DMS153 (cell line): Measurements from ENCODE around the gene OPHN1.
"Not testable (repeated sequence)": the region's sequence is repeated elsewhere in the genome, so short reads cannot be mapped to it uniquely, and the experiment has no call there.

Experiments
- DNase-seq: peaks from one replicate; lab custom pipeline; 2025; lab: John Stamatoyannopoulos, UW

OPHN1 gene

DNA sequence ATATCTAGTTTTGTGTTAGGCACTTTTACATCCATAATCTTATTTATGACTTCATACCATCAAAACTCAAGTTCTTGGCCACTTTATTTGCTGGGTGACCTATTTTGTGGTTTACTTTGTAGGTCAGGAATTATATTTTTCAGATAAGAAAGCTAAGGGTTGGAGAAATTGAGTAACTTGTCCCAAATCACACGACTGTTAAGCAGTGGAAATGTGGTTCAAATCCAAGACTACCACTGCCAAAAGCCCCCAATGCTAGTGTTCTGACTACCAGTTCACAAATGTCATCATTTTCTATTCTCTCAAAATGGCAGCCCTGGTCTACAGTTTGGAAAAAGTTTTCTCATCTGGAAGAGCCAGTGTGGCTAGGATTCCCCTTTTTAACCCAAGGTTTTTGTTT is 74.6 kb downstream of the OPHN1 start:
- DNase-seq: no peak

DNA sequence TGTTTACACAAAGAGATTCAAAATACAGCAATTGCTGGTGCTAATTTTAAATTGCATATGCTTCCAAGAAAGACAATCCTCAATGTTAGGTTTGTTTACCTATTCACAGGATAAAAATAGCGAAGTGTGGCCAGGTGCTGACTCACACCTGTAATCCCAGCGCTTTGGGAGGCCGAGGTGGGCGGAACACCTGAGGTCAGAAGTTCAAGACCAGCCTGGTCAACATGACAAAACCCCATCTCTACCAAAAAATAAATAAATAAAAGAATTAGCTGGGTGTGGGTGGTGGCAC is 77.7 kb downstream of the OPHN1 start:
- no peak for DNase-seq

DNA sequence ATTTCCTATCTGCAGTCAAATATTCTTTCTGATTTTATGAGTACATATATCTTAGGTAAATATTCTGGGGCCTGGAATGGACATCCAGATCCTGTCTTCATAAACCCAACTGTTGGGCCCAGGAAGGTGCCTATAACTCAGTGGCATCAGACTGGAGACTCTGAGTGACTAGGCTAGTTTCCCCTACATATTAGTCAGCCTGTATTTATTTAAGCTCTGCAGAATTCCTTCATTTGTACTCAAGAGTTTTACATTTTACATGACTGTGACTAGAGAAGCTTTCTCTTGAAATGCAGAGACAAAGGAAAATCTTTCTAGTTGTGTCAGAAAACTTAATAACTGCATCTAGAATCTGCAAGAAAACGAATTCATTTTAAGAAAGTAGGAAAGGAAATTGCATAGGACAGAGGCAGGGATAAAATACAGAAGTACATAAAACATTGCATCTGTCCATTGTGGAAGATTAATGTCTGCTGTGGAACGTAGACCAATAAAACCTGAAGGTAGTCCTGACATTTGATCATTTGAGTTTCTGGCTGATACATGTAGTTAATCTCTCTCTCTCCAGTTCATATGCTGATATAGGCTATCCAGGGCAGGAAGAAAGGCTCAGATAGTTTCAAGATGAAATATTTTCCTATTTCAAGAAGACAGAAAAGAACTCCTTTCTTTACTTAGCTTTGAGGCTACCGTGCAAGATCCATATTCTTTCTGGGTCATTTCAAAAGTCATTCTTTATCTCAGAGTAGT is 78.2 kb downstream of the OPHN1 start:
- DNase-seq: no peak

DNA sequence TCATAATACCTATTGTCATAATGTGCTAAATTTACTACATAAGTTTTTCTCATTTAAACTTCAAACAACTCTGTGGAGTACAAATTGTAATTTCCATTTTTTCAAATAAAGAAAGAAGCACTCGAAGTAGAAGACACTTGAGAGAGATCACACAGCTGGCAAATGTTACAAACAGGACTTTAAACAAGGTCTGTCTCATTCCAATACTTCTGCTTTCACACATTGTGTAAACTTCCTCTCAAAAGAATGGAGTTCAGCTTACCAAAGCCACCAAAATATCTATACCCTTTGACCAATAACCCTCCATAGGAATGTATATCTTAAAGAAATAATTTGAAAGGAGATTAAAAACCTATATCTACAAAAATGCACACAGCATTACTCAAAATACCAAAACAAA is 88.3 kb downstream of the OPHN1 start:
- no peak for DNase-seq

DNA sequence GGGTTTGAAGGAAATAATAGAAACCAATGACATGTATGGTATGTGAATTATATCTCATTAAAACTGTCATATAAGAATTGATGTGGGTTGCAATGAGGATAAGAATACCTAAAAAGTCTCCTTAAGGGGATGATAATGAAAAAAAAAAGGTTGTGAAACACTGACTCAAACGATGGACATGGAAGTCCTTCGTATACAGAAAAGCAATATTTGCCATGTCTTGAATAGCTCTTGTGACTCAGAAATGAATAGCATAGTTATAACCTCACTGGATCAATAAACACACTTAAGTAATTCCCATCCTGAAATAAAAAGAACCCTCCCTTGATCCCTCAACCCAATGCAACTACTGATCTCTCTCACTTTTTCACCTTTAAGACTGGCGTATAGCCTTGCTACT is 89.7 kb downstream of the OPHN1 start:
- DNase-seq: no peak

DNA sequence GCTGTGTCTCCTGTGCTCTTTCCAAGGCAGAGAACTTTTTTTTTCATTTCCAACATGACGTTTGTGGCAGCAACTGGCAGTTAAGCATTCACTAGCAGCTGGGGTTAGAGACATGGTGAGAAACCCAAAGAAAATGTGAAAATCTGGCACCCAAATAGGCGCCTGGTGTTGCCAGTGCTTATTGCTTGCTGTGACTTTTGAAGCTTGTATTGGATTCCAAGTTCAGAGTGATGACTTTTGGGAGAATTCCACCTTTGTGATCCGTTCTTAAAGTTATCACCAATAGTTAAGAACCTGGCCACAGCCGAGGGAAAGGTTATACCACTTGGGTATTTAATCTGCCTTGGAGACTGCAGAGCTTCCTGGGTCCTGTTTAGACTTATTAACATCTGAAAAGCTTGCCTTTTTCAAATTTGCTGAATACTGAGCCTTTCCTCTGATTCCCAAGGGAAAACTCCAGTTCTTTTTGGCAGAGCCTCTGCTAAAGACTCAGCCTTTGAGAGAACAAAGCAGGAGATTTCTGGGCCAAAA is 101.0 kb downstream of the OPHN1 start:
- DNase-seq: no peak

DNA sequence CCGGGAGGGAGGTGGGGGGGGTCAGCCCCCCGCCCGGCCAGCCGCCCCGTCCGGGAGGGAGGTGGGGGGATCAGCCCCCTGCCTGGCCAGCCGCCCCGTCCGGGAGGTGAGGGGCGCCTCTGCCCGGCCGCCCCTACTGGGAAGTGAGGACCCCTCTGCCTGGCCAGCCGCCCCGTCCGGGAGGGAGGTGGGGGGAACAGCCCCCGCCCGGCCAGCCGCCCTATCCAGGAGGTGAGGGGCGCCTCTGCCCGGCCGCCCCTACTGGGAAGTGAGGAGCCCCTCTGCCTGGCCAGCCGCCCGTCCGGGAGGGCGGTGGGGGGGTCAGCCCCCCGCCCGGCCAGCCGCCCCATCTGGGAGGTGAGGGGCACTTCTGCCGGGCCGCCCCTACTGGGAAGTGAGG is 106.5 kb downstream of the OPHN1 start:
- DNase-seq: not testable (repeated sequence)

DNA sequence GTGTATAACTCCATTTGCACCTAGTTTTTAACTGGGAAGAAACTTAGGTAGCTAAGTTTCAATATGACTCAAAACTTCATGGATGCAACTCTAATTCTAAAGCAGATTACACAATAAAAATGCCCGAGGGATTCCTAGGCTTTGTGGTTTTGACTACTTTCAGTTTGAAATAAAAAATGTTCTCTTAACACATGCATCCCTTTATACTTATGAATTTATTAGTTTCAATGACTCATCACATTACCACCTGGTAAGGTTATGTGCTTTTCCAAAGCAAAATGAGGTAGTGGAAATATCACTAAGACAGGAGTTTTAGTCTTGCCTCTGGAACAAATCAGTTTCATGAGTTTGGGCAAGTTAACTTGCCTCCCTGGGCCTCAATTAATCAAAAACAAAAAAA is 125.5 kb downstream of the OPHN1 start:
- DNase-seq: no peak

DNA sequence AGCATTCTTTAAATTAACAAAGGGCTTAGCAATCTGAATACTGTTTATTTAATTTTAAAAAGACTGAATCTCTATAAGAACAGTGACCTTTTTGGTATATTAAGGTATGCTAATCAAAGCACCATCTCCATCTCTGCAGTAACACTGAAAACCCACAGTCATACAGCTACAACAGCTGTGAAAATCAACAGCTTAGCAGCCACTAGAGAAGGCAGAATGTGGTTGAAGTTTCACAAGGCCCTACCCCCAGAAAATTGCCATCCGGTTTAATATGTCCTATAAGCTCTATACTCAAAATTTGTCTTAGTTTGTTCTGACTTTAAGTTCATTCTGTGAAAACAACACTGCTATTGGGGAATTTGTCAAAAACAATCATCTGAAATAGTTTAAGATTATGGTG is 128.7 kb downstream of the OPHN1 start:
- no peak for DNase-seq

DNA sequence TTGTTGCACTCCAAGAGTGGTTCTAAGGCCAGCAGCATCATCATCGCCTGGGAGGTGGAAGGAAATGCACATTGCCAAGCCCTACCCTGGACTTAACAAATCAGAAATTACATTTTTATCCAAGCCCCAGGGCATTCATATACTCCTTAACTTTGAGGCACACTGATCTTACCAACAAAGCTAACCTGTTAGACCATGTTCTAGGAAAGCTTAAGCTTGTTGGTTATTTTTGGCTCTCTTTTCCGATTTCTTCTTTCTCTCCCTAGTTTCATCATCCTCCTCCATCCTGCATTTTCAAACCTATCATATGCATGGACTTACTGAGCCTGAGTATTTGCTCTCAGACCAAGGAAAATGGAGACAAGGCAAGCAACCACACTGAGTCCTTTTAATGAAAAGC is 133.4 kb downstream of the OPHN1 start:
- DNase-seq: no peak

DNA sequence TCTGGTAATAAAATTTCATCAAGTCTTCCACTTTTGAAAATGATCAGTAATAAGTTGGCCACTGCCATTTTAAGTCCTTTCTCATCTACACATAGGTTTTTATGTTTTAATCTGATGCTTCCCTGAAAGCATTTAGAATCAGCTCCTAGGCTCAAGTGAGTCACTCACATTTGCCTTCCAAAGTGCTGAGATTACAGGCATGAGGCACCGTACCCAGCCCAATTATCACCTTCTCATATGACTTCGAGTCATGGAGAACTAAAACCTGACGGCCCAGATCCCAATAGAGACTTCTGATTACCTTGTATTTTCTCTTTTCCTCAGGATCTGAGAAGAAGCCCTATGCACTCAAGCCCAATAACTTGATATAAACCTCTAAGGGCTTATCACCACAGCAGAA is 140.8 kb downstream of the OPHN1 start:
- no peak for DNase-seq

DNA sequence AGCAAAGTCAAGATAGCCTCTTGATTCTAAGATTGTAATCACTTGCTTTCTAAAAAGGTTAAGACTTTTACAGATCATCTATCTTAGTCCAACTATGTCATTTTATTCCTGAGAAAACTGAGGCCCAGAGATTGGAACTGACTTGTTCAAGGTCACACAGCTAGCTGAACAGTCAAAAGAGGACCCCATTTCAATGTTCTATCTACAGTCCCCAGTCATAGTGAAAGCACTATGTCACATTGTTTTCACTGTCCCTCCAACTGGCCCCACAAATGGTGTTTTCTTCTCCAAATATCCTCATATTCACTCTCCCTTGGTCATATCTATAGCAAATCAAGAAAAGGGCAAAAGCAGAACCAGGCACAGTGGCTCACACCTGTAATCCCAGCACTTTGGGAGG is 145.2 kb downstream of the OPHN1 start:
- DNase-seq: no peak

DNA sequence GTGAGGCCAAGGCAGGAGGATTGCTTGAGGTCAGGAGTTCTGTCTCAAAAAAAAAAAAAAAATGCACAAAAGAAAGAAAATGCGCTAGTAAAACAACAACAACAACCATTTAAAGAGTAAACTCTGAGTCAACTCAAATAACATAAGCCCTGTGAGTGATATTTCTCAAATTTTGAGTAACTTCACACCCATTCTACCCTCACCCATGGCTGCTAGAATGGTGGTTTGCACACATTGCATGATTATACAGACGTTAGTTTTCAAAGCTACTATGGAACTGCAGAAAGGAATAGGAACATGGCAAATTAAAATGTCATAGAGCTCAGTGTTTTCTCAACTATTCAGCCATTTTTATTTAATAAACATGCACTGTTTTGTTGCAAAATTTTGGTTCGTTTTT is 145.9 kb downstream of the OPHN1 start:
- DNase-seq: no peak

DNA sequence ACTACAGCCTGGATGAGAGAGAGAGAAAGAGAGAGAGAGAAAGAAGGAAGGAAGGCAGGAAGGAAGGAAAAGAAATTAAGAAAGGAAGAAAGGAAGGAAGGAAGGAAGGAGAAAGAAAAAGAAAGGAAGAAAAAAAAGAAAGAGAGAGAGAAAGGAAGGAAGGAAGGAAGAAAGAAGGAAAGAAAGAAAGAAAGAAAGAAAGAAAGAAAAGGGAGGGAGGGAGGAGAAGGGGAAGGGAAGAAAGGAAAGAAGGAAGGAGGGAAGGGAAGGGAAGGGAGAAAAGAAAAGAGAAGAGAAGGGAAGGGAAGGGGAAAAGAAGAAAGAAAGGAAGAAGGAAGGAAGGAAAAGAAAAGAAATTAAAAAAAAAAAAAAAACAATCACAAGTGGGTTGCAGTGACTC is 146.3 kb downstream of the OPHN1 start:
- no peak for DNase-seq

DNA sequence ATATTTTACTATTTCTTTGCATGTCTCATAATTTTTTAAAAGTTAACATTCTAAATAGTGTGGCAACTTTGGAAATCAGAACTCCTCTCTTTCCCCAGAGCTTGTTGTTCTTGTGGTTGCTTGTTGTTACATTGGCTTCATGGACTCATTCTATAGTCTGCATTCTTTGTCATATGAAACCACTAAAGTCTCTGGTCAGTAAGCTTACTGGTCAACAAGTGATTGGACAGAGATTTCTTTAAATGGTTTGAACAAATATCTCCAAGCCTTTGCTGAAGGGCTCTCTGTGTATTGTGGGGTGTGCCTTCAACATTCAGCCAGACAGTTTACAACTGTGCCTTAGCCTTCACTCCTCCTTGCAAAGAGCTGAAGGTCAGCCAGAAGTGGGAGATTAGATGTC is 147.2 kb downstream of the OPHN1 start:
- no peak for DNase-seq

DNA sequence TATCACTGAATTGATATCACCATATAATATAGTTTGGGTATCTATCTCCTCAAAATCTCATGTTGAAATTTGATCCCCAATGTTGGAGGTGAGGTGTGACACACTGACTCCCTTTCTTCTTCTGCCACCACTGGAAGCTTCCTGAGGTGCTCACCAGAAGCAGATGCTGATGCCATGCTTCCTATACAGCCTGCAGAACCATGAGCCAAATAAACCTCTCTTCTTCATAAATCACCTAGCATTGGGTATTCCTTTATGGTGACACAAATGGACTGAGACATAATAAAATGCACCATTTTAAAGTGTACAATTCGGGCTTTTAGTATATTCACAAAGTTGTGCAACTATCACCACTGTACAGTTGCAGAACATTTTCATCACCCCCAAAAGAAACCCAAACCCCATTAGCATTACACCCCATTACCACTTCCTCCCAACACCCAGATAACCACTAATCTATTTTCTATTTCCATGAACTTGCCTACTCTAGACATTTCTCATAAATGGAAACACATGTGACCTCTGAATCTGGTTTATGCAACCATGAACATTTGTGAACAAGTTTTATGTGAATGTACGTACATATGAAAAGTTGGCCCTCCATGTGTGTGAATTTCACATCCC is 148.9 kb downstream of the OPHN1 start:
- no peak for DNase-seq

DNA sequence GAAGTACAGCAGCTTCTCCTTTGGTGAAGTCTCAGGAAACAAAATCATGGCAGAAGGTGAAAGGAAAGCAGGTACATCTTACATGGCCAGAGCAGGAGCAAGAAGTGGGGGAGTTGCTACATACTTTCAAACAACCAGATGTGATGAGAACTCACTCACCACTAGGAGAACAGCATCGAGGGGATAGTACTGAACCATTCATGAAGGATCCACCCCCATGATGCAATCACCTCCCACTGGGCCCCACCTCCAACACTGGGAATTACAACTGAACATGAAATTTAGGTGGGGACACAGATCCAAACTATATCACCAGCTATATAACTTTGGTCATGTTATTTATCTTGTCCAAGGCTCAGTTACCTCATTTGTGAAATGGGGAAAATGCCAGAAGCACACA is 159.4 kb downstream of the OPHN1 start:
- DNase-seq: no peak

DNA sequence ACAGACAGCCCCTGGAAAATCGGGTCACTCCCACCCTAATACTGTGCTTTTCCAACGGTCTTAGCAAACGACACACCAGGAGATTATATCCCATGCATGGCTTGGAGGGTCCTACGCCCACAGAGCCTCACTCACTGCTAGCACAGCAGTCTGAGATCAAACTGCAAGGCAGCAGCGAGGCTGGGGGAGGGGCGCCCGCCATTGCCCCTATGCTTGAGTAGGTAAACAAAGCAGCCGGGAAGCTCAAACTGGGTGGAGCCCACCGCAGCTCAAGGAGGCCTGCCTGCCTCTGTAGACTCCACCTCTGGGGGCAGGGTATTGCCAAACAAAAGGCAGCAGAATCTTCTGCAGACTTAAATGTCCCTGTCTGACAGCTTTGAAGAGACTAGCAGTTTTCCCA is 168.5 kb downstream of the OPHN1 start:
- not testable (repeated sequence) for DNase-seq

DNA sequence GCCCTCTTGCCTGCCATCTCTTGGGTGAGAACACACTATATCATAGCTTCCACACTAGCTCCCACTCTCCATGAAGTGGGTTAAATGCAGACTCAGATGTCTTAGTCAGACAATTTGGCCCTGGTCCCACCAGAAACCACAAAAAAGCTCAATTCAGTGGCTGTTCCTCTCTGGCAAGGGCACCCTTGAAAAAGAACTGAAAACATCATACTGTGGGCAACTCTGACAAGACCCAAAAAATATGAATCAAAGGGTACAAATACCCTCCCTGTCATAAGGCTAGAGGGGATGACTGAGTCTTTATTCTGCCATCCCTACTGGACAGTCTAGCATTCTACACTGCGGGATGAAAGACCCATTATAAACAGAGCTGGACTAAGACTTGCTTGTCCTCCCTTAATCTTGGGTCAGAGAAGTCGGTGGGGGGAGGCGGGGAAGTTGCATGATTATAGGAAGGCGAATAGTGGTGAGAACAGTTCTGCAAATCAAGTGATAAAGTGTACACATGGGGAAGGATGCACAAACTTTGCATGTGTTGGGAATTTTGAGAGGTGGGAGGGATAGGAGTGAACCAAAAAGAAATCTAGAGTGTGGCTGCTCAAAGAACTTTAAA is 172.1 kb downstream of the OPHN1 start:
- DNase-seq: no peak

DNA sequence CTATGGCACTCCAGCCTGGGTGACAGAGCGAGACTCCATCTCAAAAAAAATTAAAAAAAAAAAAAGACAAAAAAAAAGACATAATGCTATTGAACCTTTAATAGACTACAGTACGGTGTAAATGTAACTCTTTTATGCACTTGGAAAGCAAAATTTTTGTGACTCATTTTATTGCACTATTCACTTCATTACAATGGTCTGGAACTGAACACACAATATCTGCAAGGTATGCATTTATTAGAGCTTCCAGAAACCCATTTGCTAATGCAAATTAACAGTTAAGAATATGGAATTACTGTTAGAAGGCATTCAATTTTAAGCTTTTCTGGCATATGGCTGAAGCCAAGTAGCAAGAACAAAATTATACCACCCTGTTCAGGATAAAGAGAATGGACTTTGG is 176.3 kb downstream of the OPHN1 start:
- DNase-seq: no peak

DNA sequence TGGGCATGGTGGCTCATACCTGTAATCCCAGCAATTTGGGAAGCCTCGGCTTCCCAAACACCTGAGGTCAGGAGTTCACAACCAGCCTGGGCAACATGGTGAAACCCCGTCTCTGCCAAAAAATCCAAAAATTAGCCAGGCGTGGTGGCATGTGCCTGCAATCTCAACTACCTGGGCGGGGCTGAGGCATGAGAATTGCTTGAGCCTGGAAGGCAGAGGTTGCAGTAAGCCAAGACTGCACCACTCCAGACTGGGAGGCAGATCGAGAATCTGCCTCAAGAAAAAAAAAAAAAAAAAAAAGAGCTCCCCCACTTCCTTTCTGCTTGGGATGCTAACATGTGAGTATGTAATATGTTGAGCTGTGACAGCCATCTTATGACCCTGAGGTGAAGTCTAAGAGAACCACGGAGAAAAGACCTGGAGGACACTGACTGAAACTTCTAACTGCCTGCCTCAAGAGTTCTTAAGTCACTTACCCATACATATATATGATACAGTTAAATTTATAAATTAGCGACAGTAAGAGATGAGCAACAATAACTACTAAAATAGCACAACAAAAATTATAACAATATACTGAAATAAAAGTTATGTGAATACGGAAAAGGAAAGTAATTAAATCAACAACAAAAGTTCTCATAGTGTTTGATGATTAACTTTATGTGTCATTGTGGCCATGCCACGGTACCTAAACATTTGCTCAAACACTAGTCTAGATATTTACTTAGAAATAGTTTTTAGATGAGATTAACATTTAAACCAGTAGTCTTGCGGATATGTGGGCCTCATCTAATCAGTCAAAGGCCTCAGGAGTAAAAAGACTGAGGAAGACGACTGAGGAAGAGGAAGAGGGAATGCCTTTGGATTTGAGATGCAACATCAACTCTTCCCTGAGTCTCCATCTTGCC is 178.3 kb downstream of the OPHN1 start:
- no peak for DNase-seq

DNA sequence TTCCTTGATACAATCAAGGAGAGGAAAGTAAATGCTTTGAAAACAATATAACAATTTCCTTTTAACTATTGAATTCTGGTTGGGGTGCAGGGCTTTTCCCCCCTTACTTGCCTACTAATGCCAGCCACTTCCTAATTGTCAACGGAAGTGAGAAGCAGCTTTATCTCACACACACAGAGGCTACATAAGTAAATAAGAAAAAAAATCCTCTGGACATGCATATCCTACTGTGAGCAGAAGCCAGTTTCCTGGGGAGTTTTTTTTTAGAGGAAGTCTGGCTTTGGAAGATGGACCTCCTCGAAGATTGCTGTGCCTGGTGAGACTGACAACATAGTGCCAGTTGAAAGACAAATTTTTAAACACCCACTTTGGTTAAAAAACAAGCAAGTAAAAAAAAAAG is 180.6 kb downstream of the OPHN1 start:
- DNase-seq: no peak

DNA sequence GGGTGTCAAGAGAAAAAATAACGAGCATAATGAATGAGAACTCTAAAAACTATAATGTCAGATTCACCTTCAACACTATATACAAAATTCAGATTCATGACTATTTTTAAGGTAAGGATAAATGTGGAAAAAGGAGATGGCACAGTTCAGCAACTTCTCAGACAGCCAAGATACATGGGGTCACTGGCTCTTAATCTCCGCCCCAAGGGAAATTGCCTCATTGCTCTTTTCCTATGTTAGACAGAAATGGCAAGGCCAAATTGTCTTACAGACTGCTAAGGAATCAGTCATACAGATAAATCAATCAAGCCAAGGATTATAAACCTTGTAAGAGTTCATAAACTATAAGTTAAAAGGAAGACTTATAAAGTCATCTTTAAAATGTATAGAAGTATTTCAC is 183.4 kb downstream of the OPHN1 start:
- DNase-seq: no peak
